ENCODE data around the gene VSIG1.

VSIG1 gene

DNA sequence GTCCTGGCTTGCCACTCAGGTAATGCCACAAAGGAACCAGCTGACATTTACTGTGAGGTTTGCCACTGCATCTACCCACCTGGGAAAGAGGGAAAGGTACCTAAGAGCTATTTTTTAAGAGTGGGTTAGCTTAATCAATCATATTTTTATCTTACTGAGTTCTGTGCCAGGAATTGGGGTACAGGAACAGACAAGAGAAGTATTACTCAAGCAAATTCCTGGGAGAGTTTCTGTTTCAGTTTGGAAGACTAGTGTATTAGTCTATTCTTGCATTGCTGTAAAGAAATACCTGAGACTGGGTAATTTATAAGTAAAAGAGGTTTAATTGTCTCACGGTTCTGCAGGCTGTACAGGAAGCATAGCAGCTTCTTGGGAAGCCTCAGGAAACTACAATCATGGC lies 23.3 kb downstream of the VSIG1 start:
- DNase-seq: no peak

DNA sequence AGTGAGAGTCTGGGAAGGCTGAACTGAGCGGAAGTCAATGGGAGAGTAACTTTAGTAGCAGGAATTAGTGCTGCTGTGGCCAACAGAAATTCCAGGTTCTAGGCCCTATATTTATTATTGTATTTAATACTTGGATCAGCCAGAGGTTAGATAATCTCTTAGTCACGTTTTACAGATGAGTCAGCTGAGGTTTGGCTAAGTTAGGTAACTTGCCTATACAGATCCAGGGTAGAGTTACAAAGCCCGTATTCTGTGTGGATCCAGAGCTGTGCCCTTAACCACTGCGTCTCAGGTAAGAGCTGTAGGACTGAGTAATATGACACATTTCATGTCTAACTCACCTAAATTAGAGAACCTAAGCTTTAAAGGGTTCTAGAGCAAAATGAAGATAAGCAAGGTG lies 26.0 kb downstream of the VSIG1 start:
- DNase-seq: peak; percentile 14

DNA sequence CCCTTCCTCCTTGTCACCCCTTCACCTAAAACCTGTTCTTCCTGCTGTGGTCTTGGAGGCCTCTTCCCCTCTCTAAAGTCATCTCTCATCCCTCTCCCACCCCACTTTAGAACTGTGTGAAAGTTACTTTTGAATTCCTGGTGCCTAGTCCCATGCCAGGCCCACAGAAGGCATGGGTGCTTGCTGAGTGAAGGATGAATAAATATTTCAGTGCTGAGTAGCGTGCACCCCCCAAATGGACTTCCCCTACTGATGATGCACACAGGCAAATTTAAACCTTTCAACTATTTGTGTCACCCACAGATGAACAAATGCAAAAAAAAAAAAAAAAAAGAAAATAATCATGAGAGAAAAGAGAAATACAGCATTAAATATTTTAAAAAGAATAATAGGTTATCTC lies 26.7 kb downstream of the VSIG1 start:
- DNase-seq: no peak

DNA sequence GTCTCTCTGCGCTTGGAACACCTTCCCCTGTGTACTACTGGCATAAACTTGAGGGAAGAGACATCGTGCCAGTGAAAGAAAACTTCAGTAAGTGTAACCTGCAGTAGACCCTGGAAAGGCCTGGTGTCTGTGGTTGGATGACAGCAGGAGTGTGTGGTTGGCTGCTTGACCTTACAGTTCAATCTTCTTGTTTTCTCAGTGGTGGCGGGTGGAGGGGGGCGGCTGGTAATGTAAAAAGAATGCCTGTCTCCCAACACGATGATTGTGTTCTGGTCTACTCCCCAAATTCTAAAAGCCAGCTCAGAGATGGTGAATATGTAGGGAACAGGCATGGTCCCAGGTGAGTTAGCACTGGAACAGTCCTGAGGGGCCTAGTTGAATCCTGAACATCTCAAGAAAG lies 27.9 kb downstream of the VSIG1 start:
- peak; percentile 35 for DNase-seq

DNA sequence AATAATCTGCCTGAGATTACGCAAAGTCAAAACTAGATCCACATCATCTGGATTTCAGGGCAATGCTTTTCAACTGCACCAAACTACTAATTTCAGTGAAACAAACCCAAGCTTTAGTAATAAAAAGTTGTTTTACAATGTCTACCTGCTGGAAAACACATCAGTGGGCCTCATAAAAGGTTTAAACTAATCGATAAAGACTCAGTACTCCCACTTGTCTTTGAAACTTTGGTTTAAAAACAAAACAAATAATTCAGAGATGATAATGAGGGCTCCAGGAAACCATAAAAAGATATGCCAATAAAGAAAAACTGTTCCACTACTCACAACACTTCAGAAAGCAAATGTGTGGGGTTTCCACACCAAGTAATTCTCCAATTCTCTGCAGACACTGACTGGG lies 36.2 kb downstream of the VSIG1 start:
- no peak for DNase-seq

DNA sequence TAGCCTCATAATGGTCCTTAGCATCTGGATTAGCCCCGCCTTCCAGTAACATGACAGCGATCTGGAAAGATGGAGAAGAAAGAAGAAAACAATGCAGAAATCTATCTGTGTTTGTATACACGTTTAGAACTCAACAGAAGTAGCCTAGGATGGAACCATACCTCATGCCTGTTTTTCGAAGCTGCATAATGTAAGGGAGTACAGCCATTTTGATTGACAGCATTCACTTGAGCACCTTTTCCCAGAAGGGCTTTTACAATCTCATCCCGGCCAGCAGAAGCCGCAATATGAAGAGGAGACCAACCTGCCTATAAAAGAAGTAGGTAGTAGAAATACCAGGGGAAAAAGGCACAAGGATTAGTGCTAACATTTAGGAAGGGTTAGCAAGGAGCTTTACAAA lies 42.9 kb downstream of the VSIG1 start:
- DNase-seq: no peak

DNA sequence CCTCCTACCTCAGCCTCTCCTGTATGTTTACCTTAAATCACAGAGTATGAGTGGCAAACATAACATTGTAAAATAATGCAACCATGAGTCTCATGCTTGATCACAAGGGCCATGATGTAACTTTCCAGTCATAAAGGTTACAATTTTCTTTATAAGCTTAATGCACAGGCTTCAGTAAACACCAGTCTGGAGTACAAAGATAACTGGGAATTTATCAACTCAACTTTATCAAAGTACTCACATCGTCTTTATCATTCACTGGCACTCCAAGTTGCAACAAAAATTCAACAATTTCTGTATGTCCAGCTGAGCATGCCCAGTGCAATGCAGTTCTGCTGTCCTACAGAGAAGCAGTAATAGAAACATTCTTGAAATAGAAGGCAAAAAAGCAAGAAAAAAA lies 43.6 kb downstream of the VSIG1 start:
- no peak for DNase-seq

DNA sequence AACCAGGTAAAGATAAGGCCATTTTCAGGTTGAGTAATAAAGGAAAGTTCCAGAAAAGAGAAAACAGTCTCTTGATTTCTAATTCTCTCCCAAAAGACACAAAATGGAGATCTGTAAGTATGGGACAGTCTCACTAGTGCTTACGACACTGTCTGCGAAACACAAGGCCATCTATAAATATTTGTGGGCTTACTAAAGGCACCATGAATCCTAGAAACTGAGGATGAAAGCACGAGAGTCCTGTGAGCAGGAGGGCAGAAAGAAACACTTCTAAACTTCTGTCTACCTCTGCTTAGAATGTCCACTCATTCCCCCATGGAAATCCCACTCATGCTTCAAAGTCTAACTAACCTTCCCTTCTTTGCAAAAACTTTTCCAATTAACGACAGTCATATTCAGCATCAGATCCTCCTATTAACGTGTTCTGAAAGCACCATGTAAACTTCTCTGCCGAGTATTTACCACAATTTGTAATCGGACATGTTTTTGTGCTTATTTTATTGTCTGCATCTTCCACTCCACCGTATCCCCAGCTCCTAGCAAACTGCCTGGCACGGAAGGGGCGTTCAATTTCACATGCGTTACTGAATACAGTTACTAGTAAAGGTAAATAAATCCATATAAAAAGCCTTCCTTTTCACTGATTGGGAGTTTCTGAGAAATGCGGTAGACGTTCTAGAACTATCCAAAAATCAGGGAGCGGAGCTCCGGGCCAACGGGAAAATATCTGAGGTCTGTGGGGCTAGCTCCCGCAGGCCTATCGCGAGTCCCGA lies 45.8 kb downstream of the VSIG1 start:
- DNase-seq: no peak

DNA sequence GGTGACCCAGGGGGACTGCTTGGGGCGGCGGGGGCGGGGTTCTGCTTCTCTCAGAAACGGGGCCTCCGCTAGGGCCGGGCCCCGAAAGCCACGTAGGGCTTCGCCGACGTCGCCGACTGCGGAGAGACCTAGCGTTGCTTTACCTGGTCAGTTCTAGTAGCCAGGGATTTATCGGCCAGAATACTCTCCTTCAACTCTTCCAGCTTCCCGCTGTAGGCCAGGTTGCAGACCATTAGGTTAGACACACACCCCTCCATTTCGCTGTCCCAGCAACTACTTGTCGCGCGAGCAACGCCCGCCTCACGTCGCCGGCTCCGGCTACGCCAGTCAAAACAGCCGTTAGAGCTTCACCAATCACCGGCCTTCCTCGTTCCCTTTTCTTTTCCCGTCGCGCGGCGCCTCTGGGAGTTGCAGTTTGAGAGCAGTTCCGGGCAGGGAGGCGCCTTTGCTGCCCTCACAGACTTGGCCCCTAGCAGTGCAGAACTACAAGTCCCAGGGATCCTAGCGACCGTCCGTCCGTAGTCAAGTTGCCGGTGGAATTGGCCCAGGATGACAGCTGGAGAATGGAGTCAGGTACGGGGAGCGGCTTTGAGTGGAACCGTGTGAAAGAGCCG lies 46.5 kb downstream of the VSIG1 start, which contains the start of the genes ATG4A and PSMD10:
TSS of gene ATG4A (plus strand) at position 515 of the 614 bp plus-strand sequence. CDS start at position 564, 49 bp downstream.
TSS of gene PSMD10 (minus strand) at position 279 of the 614 bp plus-strand sequence. CDS start at position 257, 22 bp downstream.
- DNase-seq: peak; percentile 87

DNA sequence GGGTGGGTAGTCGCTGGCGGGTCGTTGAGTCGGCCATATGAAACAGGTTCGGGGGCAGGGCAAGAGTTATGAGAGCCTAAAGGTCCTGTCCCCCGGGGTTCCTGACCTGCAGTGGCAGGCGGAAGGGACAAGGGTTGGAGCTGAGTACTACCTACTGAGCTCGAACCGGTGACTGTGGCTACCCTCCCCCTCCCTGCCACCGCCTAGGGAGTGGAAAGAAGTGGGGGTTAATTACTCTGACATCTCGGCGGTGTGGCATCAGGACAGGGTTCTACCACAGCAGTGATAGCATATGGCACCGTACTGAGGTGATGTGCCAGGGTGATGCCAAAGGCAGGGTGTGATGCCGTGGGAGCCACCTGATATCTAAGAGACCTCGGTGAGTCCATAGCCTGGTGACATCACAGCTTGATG lies 47.0 kb downstream of the VSIG1 start:
- no peak for DNase-seq

DNA sequence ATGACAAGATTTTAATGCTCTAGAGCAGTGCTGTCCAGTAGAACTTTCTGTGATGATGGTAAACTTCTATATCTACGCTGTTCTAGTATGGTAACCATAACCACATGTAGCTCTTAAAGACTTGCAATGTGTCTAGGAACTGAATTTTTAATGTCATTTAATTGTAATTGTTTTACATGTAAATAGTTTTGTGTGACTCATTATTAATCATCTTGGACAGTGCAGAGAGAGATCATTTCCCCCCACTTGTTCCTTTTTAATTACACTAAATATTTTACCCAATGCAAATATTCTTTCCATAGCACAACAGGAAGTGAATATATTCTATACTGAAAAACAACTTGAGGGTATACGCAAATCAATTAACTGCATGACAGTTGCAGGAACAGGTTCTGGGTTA lies 52.5 kb downstream of the VSIG1 start:
- DNase-seq: no peak

DNA sequence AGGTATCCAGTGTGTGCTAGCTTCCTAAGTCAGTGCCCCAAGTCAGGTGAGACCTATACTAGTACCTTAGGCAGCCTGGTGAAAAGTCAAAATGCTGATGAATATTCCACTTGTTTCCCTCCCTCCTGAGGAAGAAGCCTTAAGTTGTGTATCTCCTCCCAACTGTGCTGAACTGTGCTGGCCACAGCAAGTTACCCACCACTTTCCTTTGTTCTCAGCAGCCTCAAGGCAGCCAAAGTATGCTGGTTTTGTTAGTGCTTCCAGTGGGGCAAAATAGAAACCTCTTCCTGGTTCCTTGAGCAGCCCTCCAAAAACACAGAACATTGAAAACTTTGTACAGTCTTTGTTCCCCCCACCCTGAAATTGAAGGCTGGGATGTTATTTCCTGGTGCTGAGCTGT lies 60.6 kb downstream of the VSIG1 start:
- DNase-seq: no peak

DNA sequence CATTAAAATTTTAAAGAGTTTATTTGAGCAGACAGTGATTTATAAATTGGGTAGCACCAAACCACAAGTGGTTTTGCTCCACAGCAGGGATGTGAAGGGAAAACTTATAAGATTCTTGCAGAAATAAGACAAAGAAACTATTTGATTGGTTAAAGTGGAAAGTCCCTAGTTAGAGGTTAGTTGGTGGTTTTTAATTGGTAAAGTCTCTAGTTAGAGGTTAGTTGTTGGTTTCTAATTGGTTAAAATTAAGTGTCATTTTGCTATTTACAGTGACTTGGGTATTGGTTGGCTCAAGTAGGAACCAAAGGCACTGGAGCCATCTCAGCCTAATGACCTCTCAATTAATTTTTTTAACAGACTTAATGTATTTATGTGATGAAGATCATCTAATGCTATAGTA lies 69.7 kb downstream of the VSIG1 start:
- no peak for DNase-seq

DNA sequence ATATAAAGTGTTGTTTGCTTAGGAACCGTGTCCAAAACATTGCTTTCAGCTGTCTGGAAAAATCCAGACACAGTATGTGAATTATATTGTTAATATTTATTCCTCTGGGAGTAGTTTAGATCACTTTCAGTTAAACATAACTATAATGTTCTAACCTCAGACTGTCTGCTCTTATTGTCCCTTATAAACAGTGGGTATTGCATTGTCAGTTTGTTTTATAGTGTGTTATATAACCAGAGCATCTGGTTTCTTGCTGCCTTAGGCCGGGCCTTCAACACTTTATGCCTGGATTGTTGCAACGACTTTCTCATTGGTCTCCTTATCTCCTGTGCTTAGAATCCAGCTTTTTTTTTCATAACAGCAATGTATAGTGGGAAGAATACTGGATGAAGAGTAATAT lies 73.1 kb downstream of the VSIG1 start:
- no peak for DNase-seq

DNA sequence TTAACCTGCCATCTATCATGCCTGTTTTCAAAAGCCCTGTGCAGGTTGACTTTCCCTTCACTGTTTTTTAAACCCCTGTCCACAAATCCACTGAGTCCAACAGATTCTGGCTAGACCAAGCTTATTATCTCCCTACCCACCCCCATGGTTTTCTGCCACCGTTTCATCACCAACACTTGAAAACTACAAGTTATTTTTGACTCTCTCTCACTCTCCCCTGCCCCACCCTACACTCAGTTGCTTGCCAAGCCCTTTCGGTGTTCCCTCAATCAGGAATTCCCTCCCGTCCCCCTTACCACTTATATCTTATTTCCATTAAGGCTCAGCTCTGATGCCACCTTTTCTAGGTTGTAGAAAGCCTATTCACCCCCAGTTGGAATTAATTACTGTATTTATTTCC lies 76.4 kb downstream of the VSIG1 start:
- no peak for DNase-seq

DNA sequence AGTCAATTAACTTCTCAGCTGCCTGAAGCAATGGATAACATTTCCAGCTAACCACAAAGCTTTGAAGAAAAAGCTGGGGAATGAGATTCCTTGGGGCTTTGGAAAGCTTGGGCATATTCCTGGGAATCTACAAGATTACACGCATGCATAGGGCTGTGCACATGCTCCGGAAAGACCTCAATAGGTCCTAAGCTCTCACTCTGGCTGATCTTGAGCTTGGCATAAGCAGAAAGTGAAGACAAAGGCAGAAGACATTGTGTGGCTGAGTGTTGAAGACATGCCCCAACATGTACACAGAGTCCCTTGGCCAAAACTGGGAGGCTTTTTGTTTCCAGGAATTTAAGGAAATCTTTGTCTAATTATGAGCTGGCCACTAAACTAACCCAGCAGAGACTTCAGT lies 77.9 kb downstream of the VSIG1 start:
- DNase-seq: no peak

DNA sequence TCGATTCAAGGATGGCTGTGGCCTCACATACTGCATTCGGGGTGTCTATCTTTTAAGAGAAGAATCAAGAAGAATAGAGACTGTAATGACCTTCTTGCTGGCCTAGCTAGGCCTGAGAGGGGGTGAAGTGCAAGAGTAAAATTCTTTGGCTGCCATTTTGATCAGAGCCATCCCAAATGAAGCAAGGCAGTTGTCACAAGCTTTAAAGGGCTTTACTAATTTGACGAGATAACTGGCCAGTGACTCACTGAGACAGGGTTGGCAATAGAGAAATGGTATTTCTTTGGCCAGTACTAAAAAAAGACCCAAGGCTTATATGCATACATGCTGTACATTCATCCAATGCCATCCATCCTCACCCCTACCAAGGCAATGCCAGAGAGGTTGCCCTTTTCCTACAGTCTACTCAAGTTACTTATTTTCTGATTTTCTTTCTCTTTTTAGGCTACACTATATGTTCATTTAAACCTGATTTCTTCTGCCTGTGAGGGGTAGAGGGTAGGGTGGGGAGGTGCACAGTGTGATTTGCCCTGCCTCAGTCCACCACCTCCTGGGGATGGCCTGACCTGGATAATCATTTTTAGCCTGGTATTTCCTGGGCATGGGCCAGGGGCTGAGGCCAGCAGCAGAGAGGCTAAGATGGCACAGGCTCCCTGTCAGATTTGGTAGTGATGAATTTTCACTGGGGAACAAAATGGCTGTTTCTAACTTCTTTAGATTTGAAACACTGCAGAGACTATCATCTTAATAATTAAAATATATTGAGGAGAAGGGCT lies 78.9 kb downstream of the VSIG1 start:
- no peak for DNase-seq

DNA sequence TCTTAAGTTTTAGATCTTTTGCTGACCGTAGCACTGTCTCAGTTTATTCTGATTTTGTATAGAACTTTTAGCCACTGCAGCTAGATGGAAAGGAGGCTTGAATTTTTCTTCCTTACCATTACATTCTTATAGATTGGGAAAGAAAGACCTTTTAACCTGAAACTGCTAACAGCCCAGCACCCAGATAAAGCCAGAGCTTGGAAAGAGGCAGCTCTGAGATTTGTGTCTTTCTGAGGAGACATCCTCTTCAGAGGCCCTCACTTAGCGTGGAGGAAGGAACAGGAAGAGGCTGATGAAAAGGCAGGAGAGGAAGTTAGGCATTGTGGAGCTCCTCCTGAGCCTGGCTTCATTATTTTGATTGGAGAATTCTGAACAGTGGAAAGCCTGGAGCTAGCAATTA lies 81.8 kb downstream of the VSIG1 start:
- no peak for DNase-seq

DNA sequence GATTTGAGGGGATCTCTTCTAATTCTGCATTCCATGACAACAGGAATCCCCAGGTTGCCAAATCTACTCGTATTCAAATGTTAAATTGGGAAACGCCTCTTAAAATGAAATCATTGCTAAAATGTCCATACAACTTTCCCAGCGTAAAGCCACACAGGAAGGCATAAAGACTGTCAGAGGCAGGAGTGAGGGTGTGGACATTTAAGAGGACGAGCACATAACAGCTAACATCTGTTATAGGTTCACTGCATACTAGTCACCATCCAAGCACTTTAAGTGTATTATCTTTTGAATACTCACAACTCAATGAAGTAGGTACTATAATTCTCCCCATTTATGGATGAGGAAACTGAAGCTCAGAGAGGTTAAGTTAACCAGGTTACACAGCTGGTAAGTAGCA lies 82.3 kb downstream of the VSIG1 start:
- no peak for DNase-seq

Measured in kidney glomerular epithelial cell (primary cell).